Calu3 (cell line): Measurements from ENCODE around the gene TMEM184B. TPM values are rescaled to one million over a fixed set of nuclear protein-coding genes. Genes with fewer than 3 reads are reported as not detected.

Experiments
- BruUV-seq: library from RNA; stranded (reverse); fragments of 400-500 nt; replicated peaks from 2 replicates; lab custom pipeline; 2021; lab: Mats Ljungman, UMichigan
- CTCF ChIA-PET: fragments of 300-600 bp; sonication (Branson Sonifier 250); formaldehyde crosslinking; loops from one replicate; lab custom pipeline; 2022; ENCODE audit warnings: antibody characterized with exemption; lab: Charles Lee
- DNase-seq: peaks from one replicate; pipeline ENCODE4 v3.0.0; 2022
- H3K27ac Mint-ChIP-seq: one replicate; pipeline ENCODE4 v1.8.0; 2022; ENCODE audit warnings: mixed read lengths; ENCODE audit not compliant: unreplicated experiment
- H3K27me3 Mint-ChIP-seq: one replicate; pipeline ENCODE4 v1.8.0; 2022; ENCODE audit warnings: mixed read lengths; ENCODE audit not compliant: unreplicated experiment
- H3K36me3 Mint-ChIP-seq: one replicate; pipeline ENCODE4 v1.8.0; 2022; ENCODE audit warnings: mild to moderate bottlenecking, moderate library complexity, mixed read lengths; ENCODE audit not compliant: insufficient read depth, unreplicated experiment
- H3K4me1 Mint-ChIP-seq: one replicate; pipeline ENCODE4 v1.8.0; 2022; ENCODE audit warnings: mild to moderate bottlenecking, low read depth, mixed read lengths; ENCODE audit not compliant: unreplicated experiment
- H3K4me3 Mint-ChIP-seq: one replicate; pipeline ENCODE4 v1.8.0; 2022; ENCODE audit warnings: mild to moderate bottlenecking, low read depth, moderate library complexity, mixed read lengths; ENCODE audit not compliant: unreplicated experiment
- H3K9me3 Mint-ChIP-seq: one replicate; pipeline ENCODE4 v1.8.0; 2022; ENCODE audit warnings: low read depth, mixed read lengths; ENCODE audit not compliant: unreplicated experiment
- intact Hi-C: fragments of 100-400 bp; cut with micrococcal nuclease; formaldehyde crosslinking; loops from one replicate; pipeline ENCODE4 v1.10.0; 2022; ENCODE audit not compliant: unreplicated experiment
- total RNA-seq: library from RNA; stranded (reverse); gene quantifications from 2 replicates; pipeline ENCODE4 v1.2.3, GENCODE V29; 2022
- TF ChIP-seq, protein P1 (sequence below): fragments of 200-600 bp; IDR thresholded peaks from one replicate; pipeline ENCODE4 v1.8.0; 2022; ENCODE audit warnings: antibody characterized with exemption; ENCODE audit not compliant: unreplicated experiment

Gene TMEM184B
- total RNA-seq, 1 experiment from 2014 or later = 114 TPM

DNA sequence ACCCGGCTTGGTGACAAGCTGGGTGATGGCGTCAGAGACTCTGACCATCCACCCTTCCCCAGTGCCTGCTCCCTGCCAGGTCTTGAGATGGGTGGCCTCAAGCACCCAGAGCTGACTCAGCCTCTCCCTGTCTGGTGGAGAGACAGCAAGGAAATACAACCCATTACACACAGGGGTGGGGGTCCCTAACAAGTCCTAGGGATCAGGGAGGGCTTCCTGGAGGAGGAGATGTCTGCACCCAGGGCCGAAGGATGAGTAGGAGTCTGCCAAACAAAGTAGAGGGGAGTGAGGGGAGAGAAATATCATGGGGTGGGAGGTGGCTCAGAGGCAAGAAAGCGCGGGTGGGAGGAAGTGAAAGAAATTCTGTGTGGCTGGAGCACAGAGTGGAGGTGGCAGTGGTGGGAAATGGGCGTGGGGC lies 64.2 kb downstream of the TMEM184B start:
- no peak for DNase-seq
- Mint-ChIP-seq H3K4me3 (no peak overlapping the region), H3K9me3 (no peaks in the 10 kb centered on the region), H3K36me3 (peaks cover 94% of the 10 kb centered on the region), H3K27ac (peak overlapping the region; percentile 72), H3K27me3 (no peaks in the 10 kb centered on the region), H3K4me1 (peaks cover 43% of the 10 kb centered on the region)
- TF ChIP-seq, protein P1, sequence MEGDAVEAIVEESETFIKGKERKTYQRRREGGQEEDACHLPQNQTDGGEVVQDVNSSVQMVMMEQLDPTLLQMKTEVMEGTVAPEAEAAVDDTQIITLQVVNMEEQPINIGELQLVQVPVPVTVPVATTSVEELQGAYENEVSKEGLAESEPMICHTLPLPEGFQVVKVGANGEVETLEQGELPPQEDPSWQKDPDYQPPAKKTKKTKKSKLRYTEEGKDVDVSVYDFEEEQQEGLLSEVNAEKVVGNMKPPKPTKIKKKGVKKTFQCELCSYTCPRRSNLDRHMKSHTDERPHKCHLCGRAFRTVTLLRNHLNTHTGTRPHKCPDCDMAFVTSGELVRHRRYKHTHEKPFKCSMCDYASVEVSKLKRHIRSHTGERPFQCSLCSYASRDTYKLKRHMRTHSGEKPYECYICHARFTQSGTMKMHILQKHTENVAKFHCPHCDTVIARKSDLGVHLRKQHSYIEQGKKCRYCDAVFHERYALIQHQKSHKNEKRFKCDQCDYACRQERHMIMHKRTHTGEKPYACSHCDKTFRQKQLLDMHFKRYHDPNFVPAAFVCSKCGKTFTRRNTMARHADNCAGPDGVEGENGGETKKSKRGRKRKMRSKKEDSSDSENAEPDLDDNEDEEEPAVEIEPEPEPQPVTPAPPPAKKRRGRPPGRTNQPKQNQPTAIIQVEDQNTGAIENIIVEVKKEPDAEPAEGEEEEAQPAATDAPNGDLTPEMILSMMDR = no peak
- CTCF ChIA-PET = no interaction called here
- no TSS peak for BruUV-seq
- intact Hi-C loops = no loop called here

DNA sequence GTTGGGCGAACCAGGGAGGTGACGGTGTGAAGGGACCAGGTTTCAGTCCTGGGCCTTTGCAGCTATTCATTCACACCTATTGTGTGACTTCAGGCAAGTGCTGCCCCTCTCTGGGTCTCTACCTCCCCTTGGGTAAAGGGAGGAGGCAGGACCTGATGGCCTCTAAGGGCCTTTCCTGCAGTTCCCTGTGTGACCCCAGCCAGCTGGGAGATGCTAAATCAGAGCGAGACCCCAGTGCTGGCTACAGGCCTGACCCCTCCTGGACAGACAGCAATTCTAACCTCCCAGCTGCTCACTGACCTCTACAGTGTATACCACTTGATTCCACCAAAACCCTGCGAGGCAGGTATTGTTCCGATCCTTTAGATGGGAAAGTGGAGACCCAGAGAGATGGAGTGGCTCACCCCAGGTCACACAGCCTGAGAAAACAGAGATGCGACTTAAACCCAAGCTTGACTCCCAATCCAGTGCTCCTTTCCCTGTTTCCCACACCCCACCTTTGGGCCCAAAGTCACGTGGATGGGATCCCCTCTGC lies 64.8 kb downstream of the TMEM184B start:
- no peaks in the 10 kb centered on the region for H3K9me3 Mint-ChIP-seq
- H3K36me3 Mint-ChIP-seq = peaks cover 94% of the 10 kb centered on the region
- no peak overlapping the region for H3K4me3 Mint-ChIP-seq
- no peak for DNase-seq
- CTCF ChIA-PET = interaction anchor here (1.6 kb wide), 1 partner anchor 97 kb away, joined by 8 read pairs; the partner anchor contains the start of gene BAIAP2L2
- H3K4me1 Mint-ChIP-seq = peaks cover 40% of the 10 kb centered on the region
- intact Hi-C loops = no loop called here
- H3K27me3 Mint-ChIP-seq = no peaks in the 10 kb centered on the region
- H3K27ac Mint-ChIP-seq = peak overlapping the region; percentile 72
- BruUV-seq = no TSS peak
- TF ChIP-seq, protein P1 = no peak

DNA sequence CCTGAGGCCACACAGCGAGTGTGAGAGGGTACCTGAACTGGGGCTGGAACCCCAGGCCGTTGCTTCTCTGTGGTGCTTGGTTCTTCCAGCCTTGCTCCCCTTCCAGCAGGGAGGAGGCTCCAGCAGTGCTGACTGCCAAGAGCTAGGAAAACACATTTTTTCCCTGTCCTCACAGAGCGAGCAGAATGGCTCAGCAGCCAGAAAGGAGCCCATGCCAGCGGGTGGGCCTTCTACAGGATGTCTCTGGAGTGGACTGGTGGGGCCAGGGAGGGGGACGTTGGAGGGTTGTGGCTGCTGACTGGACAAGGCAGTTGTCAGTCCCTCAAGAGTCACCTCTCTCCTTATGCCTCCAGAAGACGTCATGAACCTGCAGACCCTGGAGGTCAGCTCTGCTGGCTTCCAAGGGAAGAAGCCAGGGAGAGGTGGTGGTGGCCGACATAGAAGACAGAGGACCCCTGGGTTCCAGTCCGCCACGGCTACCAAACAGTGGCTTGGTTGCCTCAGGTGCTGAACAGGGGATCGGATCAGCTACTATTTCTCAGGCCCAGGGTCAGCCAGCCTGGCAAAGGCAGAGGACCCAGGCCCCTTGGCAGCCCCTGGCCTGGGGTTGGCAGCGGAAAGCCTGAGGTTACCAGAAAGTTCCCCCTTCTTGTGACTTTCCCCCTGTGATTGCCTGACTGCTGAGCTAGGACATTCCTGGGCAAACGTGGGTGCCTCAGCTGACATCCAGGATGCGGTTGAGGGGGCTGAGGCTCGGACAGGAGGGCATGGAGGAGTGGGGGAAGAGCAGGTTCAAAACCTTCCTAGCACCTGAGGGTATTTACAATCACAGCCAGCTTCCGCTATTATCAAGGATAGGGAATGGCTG lies 67.3 kb downstream of the TMEM184B start:
- Mint-ChIP-seq H3K4me3 (peak overlapping the region; percentile 78), H3K4me1 (peaks cover 39% of the 10 kb centered on the region), H3K9me3 (no peaks in the 10 kb centered on the region), H3K36me3 (peaks cover 94% of the 10 kb centered on the region), H3K27ac (peak overlapping the region; percentile 82), H3K27me3 (no peaks in the 10 kb centered on the region)
- no peak for DNase-seq
- intact Hi-C loops = no loop called here
- TF ChIP-seq, protein P1 = no peak
- no TSS peak for BruUV-seq
- CTCF ChIA-PET = interaction anchor here (0.7 kb wide), 1 partner anchor 59 kb away, joined by 3 read pairs; no protein-coding TSS in a partner anchor

DNA sequence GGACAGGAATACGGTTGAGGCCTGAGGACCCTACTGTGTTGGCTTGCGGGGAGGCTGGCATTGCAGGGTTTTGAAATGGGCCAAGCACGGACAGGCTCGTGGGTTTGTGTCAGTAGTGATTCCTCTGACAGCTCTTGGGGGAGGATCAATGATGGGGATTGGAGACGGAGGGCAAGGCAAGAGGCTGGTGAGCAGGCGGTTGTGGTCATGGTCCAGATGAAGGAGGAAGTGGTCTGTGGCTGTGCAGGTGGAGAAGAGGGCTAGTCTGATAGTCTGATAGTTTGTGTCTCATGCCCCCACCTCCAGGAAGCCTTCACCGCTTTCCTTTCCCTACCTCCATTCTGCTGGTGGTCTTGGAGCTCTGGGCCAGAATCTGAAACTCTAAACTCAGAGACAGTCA lies 68.0 kb downstream of the TMEM184B start:
- H3K9me3 Mint-ChIP-seq = no peaks in the 10 kb centered on the region
- peak overlapping the region; percentile 78 for H3K4me3 Mint-ChIP-seq
- intact Hi-C loops = no loop called here
- CTCF ChIA-PET = interaction anchor here (1.7 kb wide), 1 partner anchor 34 kb away, joined by 4 read pairs; no protein-coding TSS in a partner anchor
- no TSS peak for BruUV-seq
- peaks cover 39% of the 10 kb centered on the region for H3K4me1 Mint-ChIP-seq
- DNase-seq = no peak
- TF ChIP-seq, protein P1 = no peak
- H3K27ac Mint-ChIP-seq = peak overlapping the region; percentile 82
- no peaks in the 10 kb centered on the region for H3K27me3 Mint-ChIP-seq
- H3K36me3 Mint-ChIP-seq = peaks cover 87% of the 10 kb centered on the region
